ENCODE data around the gene ITPR2.

Gene ITPR2

GRCh38 chr12:26821212-26821701, 11.7 kb downstream of the ITPR2 start:
- no peak for DNase-seq (ENCODE audit: low read depth)

GRCh38 chr12:26818636-26819035, 14.4 kb downstream of the ITPR2 start:
- no peak for DNase-seq (ENCODE audit: low read depth)

- no peak for DNase-seq (ENCODE audit: low read depth)
Observed at GRCh38 chr12:26818201-26818600, 14.8 kb downstream of the ITPR2 start.

- no peak for DNase-seq (ENCODE audit: low read depth)
Observed at GRCh38 chr12:26817183-26817591, 15.8 kb downstream of the ITPR2 start.

DNA sequence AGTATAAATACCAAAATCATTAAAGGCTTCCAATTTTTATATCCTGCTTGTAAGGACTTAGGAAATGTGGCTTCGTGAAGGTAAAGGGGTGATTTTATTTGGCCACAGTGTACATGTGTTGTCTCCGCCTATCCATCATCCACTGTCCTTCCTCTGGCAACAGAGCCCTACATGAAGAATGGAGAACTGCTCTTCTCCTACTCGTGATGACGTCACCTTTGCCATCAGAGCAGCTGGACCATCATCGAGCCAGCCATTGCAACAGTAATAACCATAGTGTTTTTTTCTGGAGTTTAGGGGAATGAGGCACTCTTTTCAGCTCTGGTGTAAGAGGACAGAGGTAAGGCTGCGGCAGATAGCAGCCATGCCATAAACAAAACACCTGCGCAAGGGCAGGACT, 19.2 kb downstream of the ITPR2 start:
- no peak for DNase-seq (ENCODE audit: low read depth)

- DNase-seq (ENCODE audit: low read depth): no peak
Observed at GRCh38 chr12:26810330-26810729, 22.7 kb downstream of the ITPR2 start.

- DNase-seq (ENCODE audit: low read depth): no peak
Observed at GRCh38 chr12:26809611-26810285, 23.2 kb downstream of the ITPR2 start.

DNA sequence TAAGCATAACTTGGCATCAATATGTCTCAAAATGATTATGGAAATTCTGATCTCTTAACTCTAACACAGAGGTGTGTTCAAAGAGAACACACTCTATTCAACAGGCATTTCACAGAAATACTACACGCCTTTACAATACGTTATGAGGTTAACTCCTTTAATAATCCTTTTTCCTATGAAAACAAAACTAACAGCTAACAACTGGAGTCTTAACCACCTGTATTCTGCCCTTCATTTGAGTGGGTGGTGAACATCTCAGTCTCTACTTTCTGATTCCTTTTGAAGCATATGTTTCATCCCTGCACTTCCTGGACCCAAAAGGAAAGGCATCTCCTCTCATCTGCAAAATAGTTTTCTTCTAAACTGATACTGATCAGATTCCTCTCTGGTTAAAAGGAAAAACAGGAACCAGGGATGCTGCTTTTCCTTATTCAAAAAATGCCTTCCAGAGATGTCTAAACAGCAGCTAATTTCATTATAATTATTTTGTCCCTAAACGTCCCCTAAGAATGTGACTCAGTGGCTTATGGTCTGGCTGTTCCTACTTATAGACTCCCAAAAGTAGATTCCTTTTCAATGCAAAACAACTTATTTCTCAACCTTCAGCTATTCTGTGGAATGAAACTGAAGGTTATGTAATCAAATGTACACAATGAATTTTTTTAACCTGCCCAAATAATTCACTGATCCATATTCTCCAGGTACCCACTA, 24.1 kb downstream of the ITPR2 start:
- no peak for DNase-seq (ENCODE audit: low read depth)

DNA sequence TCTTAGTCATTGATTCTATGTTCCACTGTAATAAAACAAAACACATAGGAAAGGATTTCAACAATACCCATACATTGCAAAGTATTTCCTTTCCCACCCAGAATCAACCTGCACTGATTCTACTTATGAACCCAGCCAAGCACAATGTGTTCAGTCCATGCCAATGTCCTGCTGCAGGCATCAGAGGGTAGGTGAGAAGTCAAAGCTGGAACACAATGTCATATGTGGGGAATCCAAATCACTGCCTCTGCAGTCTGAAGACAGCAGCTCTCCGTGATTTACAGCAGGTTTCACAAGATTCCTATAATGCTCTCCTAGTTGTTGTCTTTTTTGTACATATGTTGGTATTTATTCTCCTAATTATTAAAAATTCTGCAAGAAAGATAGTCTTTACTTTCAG, 25.7 kb downstream of the ITPR2 start:
- no peak for DNase-seq (ENCODE audit: low read depth)

GRCh38 chr12:26806556-26806955, 26.4 kb downstream of the ITPR2 start:
- no peak for DNase-seq (ENCODE audit: low read depth)

GRCh38 chr12:26805401-26805971, 27.5 kb downstream of the ITPR2 start:
- DNase-seq (ENCODE audit: low read depth): no peak

DNA sequence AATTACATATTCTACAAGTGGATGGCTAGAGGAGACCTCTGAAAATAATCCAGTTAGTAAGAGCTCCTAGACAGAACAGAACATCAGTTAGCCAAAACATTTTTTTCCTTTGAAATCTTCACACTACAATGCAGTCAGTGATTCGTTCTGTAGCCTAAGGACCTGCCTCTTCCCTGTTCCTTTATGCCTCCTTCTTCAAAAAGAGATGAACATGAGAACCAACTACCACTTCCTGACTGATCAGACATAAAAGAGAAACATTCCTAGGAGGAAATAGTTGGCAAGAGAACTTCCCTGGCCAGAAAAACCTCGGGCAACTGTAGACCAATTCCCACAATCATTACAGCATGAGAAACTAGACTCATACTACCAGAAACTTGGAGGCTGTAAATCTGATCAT, 29.4 kb downstream of the ITPR2 start:
- no peak for DNase-seq (ENCODE audit: low read depth)

GRCh38 chr12:26801486-26801885, 31.5 kb downstream of the ITPR2 start:
- no peak for DNase-seq (ENCODE audit: low read depth)

DNA sequence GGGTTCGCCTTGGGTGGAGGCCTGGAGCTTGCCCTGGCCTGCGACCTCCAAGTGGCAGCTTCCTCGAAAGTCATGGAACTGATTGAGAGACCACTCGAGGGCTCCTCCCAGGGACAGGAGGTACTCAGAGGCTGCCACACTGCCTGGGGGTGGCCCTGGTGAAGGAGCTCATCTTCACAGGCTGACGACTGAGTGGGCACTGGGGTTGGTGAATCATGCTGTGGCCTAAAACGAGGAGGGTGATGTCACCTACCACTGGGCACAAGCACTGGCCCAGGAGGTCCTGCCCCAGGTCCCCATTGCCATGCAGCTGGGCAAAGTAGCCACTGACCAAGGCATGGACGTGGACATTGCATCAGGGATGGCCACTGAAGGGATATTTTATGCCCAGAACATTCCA, 32.1 kb downstream of the ITPR2 start:
- no peak for DNase-seq (ENCODE audit: low read depth)

DNA sequence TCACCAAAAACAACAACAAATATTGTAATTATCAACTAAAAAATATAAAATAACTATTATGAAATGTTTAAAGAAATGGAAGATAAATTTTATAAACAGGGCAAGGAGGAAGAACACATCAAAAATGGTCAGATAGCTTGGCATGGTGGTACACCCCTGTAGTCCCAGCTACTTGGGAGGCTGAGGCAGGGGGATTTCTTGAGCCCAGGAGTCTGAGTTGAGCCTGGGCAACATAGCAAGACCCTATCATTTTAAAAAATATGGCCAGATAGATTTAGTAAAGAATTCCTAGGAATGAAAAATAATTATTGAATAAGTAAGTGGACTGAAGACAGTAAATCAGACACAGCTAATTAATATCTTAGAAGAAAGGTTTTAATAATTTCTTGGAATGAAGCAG, 32.6 kb downstream of the ITPR2 start:
- DNase-seq (ENCODE audit: low read depth): no peak

- no peak for DNase-seq (ENCODE audit: low read depth)
Observed at GRCh38 chr12:26799741-26800140, 33.3 kb downstream of the ITPR2 start.

DNA sequence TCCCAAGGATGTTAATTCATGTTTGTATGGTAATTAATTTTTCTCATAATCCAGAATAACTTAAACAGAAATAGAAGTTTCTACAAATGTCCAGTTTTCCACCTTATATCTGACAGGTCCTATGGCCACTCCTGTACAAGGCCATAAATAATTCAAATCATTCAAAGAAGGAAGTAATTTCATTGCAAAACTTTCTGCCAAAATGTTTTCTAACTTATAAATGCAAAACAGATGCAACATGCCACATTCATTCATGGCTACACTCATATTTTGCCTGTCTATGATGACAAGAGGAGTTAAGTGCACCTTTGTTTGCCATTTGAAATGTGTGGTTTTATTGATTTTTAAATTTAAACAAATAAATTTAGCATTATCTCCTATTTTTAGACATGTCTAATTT, 34.4 kb downstream of the ITPR2 start:
- no peak for DNase-seq (ENCODE audit: low read depth)

DNA sequence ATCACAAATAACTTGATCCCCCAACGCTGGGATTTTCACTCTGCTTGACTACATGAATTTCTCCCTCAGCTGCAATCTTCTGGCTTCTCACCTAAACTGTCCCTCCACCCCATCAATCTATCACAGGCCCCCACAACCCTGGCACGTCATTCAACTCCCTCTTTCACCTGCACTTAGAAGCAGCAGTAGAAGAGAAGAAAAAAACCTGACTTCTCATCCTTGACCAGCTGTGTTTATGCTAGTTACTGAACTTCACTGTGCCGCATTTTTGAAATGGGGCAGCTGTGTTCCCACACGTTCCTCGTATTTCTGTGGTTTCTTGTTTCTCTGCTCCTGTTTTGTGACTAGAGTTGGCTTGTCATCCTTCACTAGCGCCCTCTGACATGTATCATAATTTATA, 35.0 kb downstream of the ITPR2 start:
- DNase-seq (ENCODE audit: low read depth): no peak

GRCh38 chr12:26795910-26796309, 37.1 kb downstream of the ITPR2 start:
- DNase-seq (ENCODE audit: low read depth): no peak

- no peak for DNase-seq (ENCODE audit: low read depth)
Observed at GRCh38 chr12:26791301-26791791, 41.6 kb downstream of the ITPR2 start.

- no peak for DNase-seq (ENCODE audit: low read depth)
Observed at GRCh38 chr12:26790645-26790994, 42.4 kb downstream of the ITPR2 start.

GRCh38 chr12:26789731-26790644, 43.0 kb downstream of the ITPR2 start:
- DNase-seq (ENCODE audit: low read depth): no peak
